Gastrocnemius medialis (tissue), 4 donors: Measurements from ENCODE around the gene LAMA2.

Experiments
- POLR2A ChIP-seq, 2 donors: fragments of 450-650 bp; IDR thresholded peaks; one replicate each; pipeline ENCODE4 v1.6.1; 2017; ENCODE audit warnings: antibody characterized with exemption in 2 of 2, mild to moderate bottlenecking in 2 of 2, moderate library complexity in 2 of 2
- TF ChIP-seq, protein P1 (sequence below), 5 experiments: fragments of 450-650 bp in 3 of 5; fragments of 200-600 bp in 2 of 5; sonication (generic) in 2 of 5; IDR thresholded peaks in 4 of 5; conservative IDR thresholded peaks in 1 of 5; 1 replicate in 4 of 5; 2 replicates in 1 of 5; pipeline ENCODE4 v1.5.1; 2016 to 2019; ENCODE audit warnings: antibody characterized with exemption in 5 of 5, mild to moderate bottlenecking in 3 of 5, moderate library complexity in 3 of 5

DNA sequence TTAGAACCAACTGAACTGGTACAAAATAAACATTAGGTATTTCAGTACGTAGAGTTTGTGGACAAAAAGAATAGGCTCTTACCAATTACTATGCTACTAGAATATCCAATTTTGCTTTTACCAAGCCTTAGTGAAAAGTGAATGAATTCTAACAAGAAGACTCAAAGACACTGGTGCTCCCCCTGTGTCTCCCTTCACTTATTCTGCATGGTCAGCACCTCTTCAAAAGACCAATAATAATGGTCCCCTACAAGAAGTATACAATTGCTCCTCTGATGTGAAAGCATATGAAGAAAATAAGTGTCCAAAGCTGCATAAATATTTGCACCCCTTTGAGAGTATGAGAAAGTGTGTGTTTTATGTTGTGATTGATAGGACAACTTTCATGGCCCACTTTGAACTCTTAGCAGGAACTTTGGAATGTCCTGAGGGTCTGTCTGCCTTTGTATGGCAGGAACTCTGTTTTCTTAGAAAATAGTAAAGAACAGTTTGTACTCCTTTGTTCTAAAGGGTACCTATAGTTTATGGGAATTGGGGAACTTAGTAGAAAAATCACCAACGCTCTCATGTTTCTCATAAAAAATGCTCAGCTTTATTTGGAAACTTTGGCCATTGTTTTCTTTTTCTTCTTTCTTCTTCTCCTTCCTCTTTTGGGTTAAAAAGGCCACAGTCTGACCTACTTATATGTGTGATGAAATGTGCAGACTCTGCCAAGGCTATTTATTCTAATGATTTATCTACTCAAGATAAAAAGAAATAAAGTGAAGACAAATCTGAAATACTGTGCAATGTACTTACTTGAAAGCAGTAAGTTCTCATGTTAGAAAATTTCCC is 352.4 kb downstream of the LAMA2 start:
- TF ChIP-seq, protein P1, sequence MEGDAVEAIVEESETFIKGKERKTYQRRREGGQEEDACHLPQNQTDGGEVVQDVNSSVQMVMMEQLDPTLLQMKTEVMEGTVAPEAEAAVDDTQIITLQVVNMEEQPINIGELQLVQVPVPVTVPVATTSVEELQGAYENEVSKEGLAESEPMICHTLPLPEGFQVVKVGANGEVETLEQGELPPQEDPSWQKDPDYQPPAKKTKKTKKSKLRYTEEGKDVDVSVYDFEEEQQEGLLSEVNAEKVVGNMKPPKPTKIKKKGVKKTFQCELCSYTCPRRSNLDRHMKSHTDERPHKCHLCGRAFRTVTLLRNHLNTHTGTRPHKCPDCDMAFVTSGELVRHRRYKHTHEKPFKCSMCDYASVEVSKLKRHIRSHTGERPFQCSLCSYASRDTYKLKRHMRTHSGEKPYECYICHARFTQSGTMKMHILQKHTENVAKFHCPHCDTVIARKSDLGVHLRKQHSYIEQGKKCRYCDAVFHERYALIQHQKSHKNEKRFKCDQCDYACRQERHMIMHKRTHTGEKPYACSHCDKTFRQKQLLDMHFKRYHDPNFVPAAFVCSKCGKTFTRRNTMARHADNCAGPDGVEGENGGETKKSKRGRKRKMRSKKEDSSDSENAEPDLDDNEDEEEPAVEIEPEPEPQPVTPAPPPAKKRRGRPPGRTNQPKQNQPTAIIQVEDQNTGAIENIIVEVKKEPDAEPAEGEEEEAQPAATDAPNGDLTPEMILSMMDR (IDR thresholded peaks at IDR 0.05 in 4 of 5, conservative IDR thresholded peaks at IDR 0.05 in 1 of 5), result no peak
- no peak for TF ChIP-seq POLR2A (IDR thresholded peaks at IDR 0.05)
